GM23338 (cell line): ENCODE results near the gene GOLM1.

Experiments used
- EZH2 ChIP-seq: fragments of 200-600 bp; sonication (generic); IDR thresholded peaks from one replicate; pipeline ENCODE4 v1.8.0; 2017; ENCODE audit warnings: antibody characterized with exemption, mild to moderate bottlenecking, low read depth; ENCODE audit not compliant: unreplicated experiment
- EZH2phosphoT487 ChIP-seq: fragments of 200-600 bp; sonication (generic); IDR thresholded peaks from one replicate; pipeline ENCODE4 v1.8.1; 2018; ENCODE audit warnings: antibody characterized with exemption; ENCODE audit not compliant: unreplicated experiment
- JUNB ChIP-seq: IDR thresholded peaks from one replicate; pipeline ENCODE4 v1.6.1; 2016; ENCODE audit warnings: antibody characterized with exemption; ENCODE audit not compliant: unreplicated experiment
- POLR2AphosphoS5 ChIP-seq: IDR thresholded peaks from 2 replicates; pipeline ENCODE4 v1.6.1; 2016; ENCODE audit warnings: antibody characterized with exemption, low read depth
- STAT1 ChIP-seq: IDR thresholded peaks from one replicate; pipeline ENCODE4 v1.6.1; 2016; ENCODE audit warnings: antibody characterized with exemption; ENCODE audit not compliant: unreplicated experiment
- ZNF114 ChIP-seq: fragments of 250-450 bp; sonication (Bioruptor Pico); IDR thresholded peaks from 2 replicates; pipeline ENCODE4 v1.5.0; 2020; ENCODE audit warnings: mild to moderate bottlenecking, moderate library complexity
- TF ChIP-seq, protein P1 (sequence below), 2 experiments: fragments of 200-600 bp in 1 of 2; sonication (generic) in 1 of 2; conservative IDR thresholded peaks; 2 replicates each; pipeline versions ENCODE4 v1.5.1 to v1.6.1; 2016 to 2017; ENCODE audit warnings: antibody characterized with exemption in 2 of 2, low read depth in 2 of 2, mild to moderate bottlenecking in 2 of 2, moderate library complexity in 1 of 2
- TF ChIP-seq, protein P2 (sequence below): IDR thresholded peaks from one replicate; pipeline ENCODE4 v1.6.1; 2018; ENCODE audit warnings: antibody characterized with exemption; ENCODE audit not compliant: unreplicated experiment
- TF ChIP-seq, protein P3 (sequence below): IDR thresholded peaks from 2 replicates; pipeline ENCODE4 v1.6.1; 2016; ENCODE audit warnings: antibody characterized with exemption

DNA sequence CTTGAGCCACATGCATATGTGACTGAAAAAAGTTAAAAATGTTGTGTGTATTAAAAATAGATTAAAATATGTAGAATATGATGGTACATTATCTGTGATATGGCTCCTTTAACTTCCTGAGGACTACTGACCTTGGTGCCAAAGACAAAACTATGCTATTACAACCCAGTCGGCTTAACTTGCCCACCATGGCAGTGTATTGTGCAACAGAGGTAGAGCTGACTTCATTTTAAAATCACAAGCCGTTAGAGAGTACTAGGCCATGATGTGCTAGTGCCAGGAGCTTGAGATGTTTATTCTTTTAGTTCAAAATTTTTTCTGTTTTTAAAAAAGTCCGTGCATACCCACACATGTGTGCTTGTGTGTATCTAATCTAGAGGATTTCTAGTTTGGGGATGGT is 112.1 kb downstream of the GOLM1 start:
- TF ChIP-seq, protein P1, sequence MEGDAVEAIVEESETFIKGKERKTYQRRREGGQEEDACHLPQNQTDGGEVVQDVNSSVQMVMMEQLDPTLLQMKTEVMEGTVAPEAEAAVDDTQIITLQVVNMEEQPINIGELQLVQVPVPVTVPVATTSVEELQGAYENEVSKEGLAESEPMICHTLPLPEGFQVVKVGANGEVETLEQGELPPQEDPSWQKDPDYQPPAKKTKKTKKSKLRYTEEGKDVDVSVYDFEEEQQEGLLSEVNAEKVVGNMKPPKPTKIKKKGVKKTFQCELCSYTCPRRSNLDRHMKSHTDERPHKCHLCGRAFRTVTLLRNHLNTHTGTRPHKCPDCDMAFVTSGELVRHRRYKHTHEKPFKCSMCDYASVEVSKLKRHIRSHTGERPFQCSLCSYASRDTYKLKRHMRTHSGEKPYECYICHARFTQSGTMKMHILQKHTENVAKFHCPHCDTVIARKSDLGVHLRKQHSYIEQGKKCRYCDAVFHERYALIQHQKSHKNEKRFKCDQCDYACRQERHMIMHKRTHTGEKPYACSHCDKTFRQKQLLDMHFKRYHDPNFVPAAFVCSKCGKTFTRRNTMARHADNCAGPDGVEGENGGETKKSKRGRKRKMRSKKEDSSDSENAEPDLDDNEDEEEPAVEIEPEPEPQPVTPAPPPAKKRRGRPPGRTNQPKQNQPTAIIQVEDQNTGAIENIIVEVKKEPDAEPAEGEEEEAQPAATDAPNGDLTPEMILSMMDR (conservative IDR thresholded peaks at IDR 0.05; ENCODE audit: low read depth in 2 of 2), result no peak
- TF ChIP-seq EZH2phosphoT487, result no peak
- no peak for TF ChIP-seq JUNB
- TF ChIP-seq, protein P2, sequence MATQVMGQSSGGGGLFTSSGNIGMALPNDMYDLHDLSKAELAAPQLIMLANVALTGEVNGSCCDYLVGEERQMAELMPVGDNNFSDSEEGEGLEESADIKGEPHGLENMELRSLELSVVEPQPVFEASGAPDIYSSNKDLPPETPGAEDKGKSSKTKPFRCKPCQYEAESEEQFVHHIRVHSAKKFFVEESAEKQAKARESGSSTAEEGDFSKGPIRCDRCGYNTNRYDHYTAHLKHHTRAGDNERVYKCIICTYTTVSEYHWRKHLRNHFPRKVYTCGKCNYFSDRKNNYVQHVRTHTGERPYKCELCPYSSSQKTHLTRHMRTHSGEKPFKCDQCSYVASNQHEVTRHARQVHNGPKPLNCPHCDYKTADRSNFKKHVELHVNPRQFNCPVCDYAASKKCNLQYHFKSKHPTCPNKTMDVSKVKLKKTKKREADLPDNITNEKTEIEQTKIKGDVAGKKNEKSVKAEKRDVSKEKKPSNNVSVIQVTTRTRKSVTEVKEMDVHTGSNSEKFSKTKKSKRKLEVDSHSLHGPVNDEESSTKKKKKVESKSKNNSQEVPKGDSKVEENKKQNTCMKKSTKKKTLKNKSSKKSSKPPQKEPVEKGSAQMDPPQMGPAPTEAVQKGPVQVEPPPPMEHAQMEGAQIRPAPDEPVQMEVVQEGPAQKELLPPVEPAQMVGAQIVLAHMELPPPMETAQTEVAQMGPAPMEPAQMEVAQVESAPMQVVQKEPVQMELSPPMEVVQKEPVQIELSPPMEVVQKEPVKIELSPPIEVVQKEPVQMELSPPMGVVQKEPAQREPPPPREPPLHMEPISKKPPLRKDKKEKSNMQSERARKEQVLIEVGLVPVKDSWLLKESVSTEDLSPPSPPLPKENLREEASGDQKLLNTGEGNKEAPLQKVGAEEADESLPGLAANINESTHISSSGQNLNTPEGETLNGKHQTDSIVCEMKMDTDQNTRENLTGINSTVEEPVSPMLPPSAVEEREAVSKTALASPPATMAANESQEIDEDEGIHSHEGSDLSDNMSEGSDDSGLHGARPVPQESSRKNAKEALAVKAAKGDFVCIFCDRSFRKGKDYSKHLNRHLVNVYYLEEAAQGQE, result no peak
- no peak for TF ChIP-seq EZH2
- TF ChIP-seq POLR2AphosphoS5, result no peak
- TF ChIP-seq STAT1, result no peak
- TF ChIP-seq, protein P3, sequence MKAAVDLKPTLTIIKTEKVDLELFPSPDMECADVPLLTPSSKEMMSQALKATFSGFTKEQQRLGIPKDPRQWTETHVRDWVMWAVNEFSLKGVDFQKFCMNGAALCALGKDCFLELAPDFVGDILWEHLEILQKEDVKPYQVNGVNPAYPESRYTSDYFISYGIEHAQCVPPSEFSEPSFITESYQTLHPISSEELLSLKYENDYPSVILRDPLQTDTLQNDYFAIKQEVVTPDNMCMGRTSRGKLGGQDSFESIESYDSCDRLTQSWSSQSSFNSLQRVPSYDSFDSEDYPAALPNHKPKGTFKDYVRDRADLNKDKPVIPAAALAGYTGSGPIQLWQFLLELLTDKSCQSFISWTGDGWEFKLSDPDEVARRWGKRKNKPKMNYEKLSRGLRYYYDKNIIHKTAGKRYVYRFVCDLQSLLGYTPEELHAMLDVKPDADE, result no peak
- TF ChIP-seq ZNF114 (CRISPR knock-in tag), result no peak
